ENCODE data around the gene PCGF3.
A peak's percentile ranks its signal among the peaks of the same experiment; 100 is the strongest.

Gene PCGF3

GRCh38 chr4:705278-706082, at the start of gene PCGF3:
Gene PCGF3 (plus strand): TSS chr4:705832. CDS start chr4:733681, 27,849 bp downstream.
- DNase-seq (ENCODE audit: low read depth) = peak; percentile 94

- DNase-seq (ENCODE audit: low read depth) = no peak
These were observed 48.9 kb upstream of the PCGF3 start for GRCh38 chr4:656436-657337.

GRCh38 chr4:657338-657833, 48.2 kb upstream of the PCGF3 start:
- no peak for DNase-seq (ENCODE audit: low read depth)

- DNase-seq (ENCODE audit: low read depth) = no peak
These were observed 47.6 kb upstream of the PCGF3 start for GRCh38 chr4:657834-658667.

GRCh38 chr4:658681-659667, 46.7 kb upstream of the PCGF3 start:
- no peak for DNase-seq (ENCODE audit: low read depth)

GRCh38 chr4:659851-660250, 45.8 kb upstream of the PCGF3 start:
- no peak for DNase-seq (ENCODE audit: low read depth)

- DNase-seq (ENCODE audit: low read depth) = no peak
These were observed 45.2 kb upstream of the PCGF3 start for GRCh38 chr4:660401-660800.

- no peak for DNase-seq (ENCODE audit: low read depth)
These were observed 44.4 kb upstream of the PCGF3 start for GRCh38 chr4:661231-661630.

GRCh38 chr4:661881-662761, 43.5 kb upstream of the PCGF3 start:
- no peak for DNase-seq (ENCODE audit: low read depth)

- DNase-seq (ENCODE audit: low read depth) = no peak
These were observed 42.6 kb upstream of the PCGF3 start for GRCh38 chr4:663046-663437.

- peak; percentile 53 for DNase-seq (ENCODE audit: low read depth)
These were observed 41.9 kb upstream of the PCGF3 start for GRCh38 chr4:663438-664428.

GRCh38 chr4:664713-665231, 40.9 kb upstream of the PCGF3 start:
- DNase-seq (ENCODE audit: low read depth) = no peak

- no peak for DNase-seq (ENCODE audit: low read depth)
These were observed 40.3 kb upstream of the PCGF3 start for GRCh38 chr4:665381-665750.

GRCh38 chr4:665751-666435, 39.7 kb upstream of the PCGF3 start:
- DNase-seq (ENCODE audit: low read depth) = no peak

GRCh38 chr4:666436-666810, 39.2 kb upstream of the PCGF3 start:
- DNase-seq (ENCODE audit: low read depth) = no peak

GRCh38 chr4:666822-667544, 38.6 kb upstream of the PCGF3 start:
- no peak for DNase-seq (ENCODE audit: low read depth)

GRCh38 chr4:667545-667925, 38.1 kb upstream of the PCGF3 start:
- no peak for DNase-seq (ENCODE audit: low read depth)

Measured in stimulated activated CD8-positive, alpha-beta memory T cell treated with anti-CD3 and anti-CD28 coated beads, Interleukin-7, amount 100 ng/mL, for 24 hours (primary cell).